Stimulated activated CD8-positive, alpha-beta memory T cell treated with anti-CD3 and anti-CD28 coated beads, Interleukin-4, amount 100 ng/mL, for 24 hours (primary cell): ENCODE data around the gene PRRC2B.
"Not testable (repeated sequence)": the region's sequence is repeated elsewhere in the genome, so short reads cannot be mapped to it uniquely, and the experiment has no call there.

Experiments used
- DNase-seq: peaks from one replicate; pipeline ENCODE4 v3.0.0-alpha.2; 2020; ENCODE audit warnings: low read depth

PRRC2B gene

GRCh38 chr9:131393622-131394463 is at the start of gene PRRC2B:
PRRC2B (plus strand) TSS chr9:131394086; CDS start chr9:131430145, 36,059 bp downstream.
- DNase-seq = peak; percentile 79

- DNase-seq = not testable (repeated sequence)
Measured at GRCh38 chr9:131344931-131345535, 48.9 kb upstream of the PRRC2B start.

- no peak for DNase-seq
Measured at GRCh38 chr9:131346559-131346958, 47.3 kb upstream of the PRRC2B start.

GRCh38 chr9:131347376-131348020 is 46.4 kb upstream of the PRRC2B start:
- no peak for DNase-seq

GRCh38 chr9:131348631-131349521 is 45.0 kb upstream of the PRRC2B start:
- no peak for DNase-seq

GRCh38 chr9:131349522-131349880 is 44.4 kb upstream of the PRRC2B start:
- DNase-seq = no peak

GRCh38 chr9:131349881-131350563 is 43.9 kb upstream of the PRRC2B start:
- peak; percentile 85 for DNase-seq

- not testable (repeated sequence) for DNase-seq
Measured at GRCh38 chr9:131356479-131356878, 37.4 kb upstream of the PRRC2B start.

- no peak for DNase-seq
Measured at GRCh38 chr9:131358556-131358955, 35.3 kb upstream of the PRRC2B start.

- peak; percentile 22 for DNase-seq
Measured at GRCh38 chr9:131361202-131361833, 32.6 kb upstream of the PRRC2B start.

GRCh38 chr9:131365546-131365945 is 28.3 kb upstream of the PRRC2B start:
- DNase-seq = no peak

GRCh38 chr9:131366761-131367401 is 27.0 kb upstream of the PRRC2B start:
- DNase-seq = no peak

- DNase-seq = no peak
Measured at GRCh38 chr9:131367450-131367849, 26.4 kb upstream of the PRRC2B start.

GRCh38 chr9:131370638-131371037 is 23.2 kb upstream of the PRRC2B start:
- DNase-seq = no peak

GRCh38 chr9:131372599-131372973 is 21.3 kb upstream of the PRRC2B start:
- DNase-seq = not testable (repeated sequence)

- DNase-seq = not testable (repeated sequence)
Measured at GRCh38 chr9:131374638-131375037, 19.2 kb upstream of the PRRC2B start.

GRCh38 chr9:131379056-131379455 is 14.8 kb upstream of the PRRC2B start:
- no peak for DNase-seq

GRCh38 chr9:131382850-131383729 is 10.8 kb upstream of the PRRC2B start:
- no peak for DNase-seq

GRCh38 chr9:131385296-131385695 is 8.6 kb upstream of the PRRC2B start:
- no peak for DNase-seq
